ENCODE measurements around the gene EIF3A.
"Not testable (repeated sequence)": the region's sequence is repeated elsewhere in the genome, so short reads cannot be mapped to it uniquely, and the experiment has no call there.

EIF3A gene, protein sequence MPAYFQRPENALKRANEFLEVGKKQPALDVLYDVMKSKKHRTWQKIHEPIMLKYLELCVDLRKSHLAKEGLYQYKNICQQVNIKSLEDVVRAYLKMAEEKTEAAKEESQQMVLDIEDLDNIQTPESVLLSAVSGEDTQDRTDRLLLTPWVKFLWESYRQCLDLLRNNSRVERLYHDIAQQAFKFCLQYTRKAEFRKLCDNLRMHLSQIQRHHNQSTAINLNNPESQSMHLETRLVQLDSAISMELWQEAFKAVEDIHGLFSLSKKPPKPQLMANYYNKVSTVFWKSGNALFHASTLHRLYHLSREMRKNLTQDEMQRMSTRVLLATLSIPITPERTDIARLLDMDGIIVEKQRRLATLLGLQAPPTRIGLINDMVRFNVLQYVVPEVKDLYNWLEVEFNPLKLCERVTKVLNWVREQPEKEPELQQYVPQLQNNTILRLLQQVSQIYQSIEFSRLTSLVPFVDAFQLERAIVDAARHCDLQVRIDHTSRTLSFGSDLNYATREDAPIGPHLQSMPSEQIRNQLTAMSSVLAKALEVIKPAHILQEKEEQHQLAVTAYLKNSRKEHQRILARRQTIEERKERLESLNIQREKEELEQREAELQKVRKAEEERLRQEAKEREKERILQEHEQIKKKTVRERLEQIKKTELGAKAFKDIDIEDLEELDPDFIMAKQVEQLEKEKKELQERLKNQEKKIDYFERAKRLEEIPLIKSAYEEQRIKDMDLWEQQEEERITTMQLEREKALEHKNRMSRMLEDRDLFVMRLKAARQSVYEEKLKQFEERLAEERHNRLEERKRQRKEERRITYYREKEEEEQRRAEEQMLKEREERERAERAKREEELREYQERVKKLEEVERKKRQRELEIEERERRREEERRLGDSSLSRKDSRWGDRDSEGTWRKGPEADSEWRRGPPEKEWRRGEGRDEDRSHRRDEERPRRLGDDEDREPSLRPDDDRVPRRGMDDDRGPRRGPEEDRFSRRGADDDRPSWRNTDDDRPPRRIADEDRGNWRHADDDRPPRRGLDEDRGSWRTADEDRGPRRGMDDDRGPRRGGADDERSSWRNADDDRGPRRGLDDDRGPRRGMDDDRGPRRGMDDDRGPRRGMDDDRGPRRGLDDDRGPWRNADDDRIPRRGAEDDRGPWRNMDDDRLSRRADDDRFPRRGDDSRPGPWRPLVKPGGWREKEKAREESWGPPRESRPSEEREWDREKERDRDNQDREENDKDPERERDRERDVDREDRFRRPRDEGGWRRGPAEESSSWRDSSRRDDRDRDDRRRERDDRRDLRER (N-terminal part only)

DNA sequence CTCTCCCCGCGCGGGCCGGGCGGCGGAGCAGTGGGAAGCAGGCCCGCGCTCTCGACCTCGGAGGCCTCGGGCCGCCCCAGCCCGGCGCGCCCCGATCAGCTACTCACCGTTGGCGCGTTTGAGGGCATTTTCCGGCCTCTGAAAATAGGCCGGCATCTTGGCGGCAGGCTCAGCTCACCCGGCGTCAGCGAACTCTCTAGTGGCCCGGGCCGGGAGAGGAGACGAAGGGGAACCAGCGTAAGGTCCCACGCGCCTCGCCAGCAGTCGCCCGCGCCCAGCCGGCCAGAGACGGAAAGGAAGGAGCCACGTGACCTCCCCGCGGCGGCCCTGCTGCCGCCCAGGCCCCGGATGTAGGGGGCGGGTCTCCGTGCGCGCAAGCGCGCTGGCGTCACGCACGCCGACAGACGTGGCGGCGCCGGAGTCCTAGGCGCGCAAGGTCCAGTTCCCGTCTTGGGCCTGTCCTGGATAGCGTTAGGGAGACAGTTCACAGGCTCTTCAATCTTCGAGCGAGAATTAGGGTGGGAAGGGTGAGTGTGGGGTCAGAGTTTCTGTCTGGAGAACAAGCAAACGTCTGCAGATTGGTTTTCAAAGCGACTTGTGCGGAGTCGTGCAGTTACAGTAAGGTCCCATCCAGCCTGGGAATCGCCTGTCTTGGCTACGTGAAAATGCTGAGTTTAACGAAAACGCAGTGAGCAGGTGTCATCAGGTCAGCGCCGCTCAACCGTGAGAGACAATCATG, at the start of gene EIF3A:
Gene EIF3A (minus strand): TSS at position 297 of the 739 bp plus-strand sequence. CDS start 141 bp downstream, at position 156.
- peak; percentile 97 for DNase-seq

DNA sequence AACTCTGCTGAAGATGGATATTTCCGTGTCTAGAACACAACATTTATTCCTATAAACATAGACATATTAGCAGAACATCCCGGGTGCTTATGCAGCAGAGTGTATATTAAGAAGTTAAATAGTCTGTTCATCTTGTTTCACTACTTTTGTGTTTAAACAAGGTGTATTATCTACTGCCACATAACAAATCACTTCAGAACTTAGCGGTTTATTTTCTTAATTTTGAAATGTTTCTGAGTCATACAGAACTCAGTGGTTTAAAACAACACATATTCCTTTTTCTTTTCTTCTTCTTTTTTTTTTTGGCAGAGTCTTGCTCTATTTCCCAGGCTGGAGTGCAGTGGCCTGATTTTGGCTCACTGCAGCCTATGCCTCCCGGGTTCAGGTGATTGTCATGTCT, 49.1 kb upstream of the EIF3A start:
- DNase-seq, result no peak

DNA sequence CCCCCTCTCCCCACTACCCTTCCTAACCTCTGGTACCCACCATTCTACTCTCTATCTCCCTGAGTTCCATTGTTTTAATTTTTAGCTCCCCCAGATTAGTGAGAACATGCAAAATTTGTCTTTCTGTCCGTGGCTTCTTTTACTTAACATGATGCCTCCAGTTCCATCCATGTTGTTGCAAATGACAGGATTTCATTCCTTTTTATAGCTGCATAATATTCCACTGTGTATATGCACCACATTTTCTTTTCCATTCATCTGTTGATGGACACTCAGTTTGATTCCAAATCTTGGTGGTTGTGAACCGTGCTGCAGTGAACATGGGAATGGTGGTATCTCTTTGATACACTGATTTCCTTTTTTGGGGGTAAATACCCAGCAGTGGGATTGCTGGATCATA, 45.3 kb upstream of the EIF3A start:
- no peak for DNase-seq

DNA sequence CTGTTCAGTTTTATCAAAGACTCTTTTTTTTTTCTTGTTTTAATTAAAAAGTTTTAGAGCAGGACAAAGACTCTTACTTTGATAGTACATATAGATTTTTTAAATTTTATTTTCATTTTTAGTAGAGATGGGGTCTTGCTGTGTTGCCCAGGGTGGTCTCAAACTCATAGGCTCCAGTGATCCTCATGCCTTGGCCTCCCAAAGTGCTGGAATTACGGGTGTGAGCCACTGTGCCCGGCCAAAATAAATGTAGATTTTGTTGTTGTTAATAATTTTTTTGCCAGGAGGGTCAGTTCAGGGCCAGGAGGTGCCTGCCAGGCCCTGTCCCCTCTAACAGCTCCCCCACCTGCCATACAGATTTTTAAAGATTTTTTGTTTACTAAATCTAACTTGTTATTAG, 40.3 kb upstream of the EIF3A start:
- DNase-seq, result no peak

DNA sequence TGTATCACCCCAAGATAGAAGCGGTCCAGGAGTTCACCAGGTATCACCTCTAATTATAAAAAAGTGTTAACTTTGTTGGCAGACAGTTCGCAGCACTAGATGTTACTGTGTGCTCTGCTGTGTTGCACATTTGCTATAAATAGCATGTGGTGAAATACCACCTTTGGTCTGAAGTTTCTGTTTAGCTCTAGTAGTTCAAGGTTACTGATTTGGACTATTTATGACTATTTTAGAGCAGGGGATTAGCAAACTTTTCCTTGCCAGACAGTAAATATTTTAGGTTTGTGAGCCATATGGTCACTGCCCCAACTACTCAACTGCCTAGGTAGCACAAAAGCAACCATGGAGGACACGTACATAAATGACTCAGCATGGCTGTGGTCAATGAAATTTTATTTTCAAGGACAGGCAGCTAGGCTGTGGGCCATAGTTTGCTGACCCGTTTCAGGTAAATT, 39.8 kb upstream of the EIF3A start:
- DNase-seq, result no peak

DNA sequence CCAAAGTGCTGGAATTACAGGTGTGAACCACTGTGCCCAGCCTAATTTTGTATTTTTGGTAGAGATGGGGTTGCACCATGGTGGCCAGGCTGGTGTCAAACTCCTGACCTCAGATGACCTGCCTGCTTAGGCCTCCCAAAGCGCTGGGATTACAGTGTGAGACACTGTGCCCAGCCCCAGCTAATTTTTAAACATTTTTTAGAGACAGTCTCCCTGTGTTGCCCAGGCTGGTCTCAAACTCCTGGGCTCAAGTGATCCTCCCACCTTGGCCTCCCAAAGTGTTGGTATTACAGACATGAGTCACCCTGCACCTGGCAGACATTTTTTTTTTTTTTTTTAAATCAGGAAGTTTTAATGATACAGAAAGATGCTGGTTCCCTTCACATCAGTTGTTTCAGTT, 38.8 kb upstream of the EIF3A start:
- no peak for DNase-seq

DNA sequence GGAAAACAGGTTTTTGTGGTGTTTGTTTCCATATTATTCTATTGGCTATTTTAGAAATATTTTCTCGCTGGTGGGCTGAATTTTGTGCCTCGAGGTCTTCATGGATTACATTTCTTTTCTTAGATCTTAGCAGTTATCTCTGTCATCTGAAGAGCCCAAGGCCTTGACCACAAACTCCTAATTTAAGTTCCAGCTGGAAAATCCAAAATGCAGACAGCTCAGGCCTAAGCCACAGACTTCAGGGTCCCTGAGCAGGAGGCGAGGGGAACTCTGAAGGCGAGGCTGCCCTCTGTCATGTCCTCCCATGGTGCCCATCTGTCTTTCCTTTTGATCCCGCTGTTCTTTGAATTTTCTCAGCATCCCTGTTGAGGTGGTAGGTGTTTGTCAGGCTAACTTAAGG, 37.6 kb upstream of the EIF3A start:
- DNase-seq, result no peak

DNA sequence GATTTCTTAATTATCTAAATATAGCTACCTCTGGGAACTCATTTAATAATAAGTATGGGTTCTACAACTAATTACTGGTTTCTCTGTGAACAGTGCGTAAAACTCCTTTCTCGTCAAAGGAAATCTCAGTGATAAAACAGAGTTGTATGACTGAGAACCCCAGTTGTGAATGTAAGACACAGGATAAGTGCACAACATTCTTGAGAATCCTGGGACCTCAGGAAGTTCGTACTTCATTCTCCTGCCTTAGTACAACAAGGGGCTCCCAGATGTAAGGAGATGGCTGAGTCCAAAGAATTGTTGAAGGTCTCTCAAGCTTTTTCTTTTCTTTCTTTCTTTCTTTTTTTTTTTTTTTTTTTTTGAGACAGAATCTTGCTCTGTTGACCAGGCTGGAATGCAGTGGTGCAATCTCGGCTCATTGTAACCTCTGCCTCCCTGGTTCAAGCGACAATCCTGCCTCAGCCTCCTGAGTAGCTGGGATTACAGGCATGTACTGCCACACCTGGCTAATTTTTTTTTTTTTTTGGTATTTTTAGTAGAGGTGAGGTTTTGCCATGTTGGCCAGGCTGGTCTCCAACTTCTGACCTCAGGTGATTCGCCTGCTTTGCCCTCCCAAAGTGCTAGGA, 35.8 kb upstream of the EIF3A start:
- DNase-seq, result no peak

DNA sequence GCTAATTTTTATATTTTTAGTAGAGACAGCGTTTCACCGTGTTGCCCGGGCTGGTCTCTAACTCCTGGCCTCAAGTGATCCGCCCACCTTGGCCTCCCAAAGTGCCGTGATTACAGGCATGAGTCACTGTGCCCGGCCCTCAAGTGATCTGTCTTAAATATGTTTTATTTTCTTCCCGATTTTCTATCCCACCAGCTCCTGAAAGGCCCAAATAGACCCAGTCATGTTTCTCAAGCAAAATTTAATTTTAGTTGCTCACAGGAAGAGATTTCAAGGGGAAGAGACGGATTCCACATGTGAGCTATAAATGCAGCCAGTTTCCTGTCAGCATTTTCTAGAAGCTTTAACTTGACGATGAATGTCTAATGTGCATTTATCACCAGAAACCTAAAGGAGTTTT, 35.3 kb upstream of the EIF3A start:
- DNase-seq, result no peak

DNA sequence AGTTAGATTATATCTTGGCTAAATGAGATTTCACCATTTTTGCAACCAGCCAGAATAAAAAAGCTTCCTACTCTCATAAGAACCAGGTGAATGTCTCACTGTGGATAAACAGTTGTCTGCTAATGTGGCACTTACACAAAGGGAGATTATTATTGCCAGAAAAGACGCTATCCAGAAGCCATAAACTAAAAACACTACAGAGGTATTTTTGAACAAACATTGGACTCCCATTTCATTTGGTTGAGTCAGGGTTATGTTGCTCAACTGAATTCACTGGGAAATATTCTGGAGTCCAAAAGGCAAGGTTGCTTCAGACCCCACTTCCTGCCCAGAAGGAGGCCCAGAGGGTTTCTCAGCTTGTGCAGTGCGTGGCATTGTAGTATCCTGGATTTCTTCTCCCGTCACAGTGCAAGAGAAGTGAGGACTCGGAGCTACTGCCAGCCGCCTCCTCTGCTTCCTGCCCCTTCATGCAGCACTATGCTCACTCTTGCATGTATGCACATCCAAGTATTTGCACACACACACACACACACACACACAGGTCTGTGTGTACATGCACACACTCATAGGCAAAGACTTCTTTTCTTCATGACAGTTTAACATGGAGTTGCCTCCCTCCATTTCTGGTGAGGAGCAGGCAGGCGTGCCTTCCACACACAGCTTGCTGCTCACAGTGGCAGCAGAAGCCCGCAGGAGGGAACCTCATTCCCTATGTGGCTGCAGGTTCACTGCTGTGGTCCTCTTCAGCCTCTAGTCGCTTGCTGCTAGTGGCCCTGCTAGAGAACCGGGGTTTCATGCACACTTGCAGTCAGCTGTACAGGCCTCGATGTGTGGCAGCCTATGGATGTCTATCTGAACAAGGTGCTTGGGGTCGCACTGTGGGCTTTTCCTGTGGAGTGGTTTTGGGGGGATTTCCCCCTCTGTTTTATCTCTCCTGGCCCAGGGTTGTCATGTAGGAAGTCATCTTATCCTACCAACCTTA, 33.4 kb upstream of the EIF3A start:
- no peak for DNase-seq

DNA sequence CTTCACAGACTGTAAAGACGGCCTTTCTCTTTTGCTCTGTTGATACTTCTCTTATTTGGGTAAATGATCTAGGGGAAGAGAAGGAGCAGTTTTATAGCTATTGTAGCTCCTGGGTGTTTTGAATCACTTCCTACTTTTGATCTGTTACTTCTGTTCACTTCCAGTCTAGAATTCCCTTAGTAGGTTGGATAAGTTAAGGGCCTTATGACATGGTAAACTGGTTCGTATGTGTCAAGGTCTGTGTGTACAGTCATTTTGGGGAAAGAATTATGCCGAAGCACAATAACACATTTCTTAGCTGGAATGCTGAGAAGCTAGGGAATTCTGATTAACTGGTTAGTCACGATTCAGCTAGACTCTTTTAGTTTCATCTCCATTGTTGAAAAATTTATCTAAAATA, 31.4 kb upstream of the EIF3A start:
- no peak for DNase-seq

DNA sequence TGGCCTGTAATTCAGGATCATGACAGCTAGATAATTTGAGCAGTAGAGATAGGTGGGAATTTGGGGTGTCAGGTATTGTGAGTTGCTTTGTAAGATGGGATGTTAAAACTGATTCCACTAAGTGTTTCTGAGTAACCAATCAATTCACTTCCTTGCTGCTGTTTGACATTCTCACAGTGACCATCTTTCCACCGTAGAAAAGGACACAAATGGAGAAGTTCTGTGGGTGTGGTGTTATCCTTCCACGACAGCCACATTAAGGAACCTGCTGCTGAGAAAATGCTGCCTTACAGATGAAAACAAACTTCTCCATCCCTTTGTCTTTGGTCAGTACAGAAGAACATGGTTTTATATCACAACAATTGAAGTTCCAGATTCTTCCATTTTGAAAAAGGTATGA, 27.2 kb upstream of the EIF3A start:
- not testable (repeated sequence) for DNase-seq

DNA sequence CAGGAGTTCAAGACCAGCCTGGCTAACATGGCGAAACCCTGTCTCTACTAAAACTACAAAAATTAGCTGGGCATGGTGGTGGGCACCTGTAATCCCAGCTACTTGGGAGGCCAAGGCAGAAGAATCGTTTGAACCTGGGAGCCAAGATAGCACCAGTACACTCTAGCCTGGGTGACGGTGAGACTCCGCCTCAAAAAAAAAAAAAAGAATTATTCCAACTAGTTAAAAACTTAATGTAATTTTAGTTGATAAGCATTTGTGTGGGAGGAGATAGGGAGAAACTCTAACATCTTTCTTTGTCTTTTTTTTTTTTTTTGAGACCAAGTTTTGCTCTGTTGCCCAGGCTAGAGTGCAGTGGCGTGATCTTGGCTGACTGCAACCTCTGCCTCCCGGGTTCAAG, 26.5 kb upstream of the EIF3A start:
- DNase-seq, result not testable (repeated sequence)

DNA sequence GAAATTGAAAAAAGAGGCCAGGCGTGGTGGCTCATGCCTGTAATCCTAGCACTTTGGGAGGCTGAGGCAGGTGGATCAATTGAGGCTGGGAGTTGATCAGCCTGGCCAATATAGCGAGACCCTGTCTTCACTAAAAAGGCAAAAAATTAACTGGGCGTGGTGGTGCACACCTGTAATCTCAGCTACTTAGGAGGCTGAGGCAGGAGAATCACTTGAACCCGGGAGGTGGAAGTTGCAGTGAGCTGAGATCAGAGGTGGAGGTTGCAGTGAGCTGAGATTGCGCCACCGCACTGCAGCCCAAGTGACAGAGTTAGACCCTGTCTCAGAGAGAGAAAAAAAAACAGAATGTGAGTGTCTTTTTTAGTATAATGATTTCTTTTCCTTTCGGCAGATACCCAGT, 25.3 kb upstream of the EIF3A start:
- not testable (repeated sequence) for DNase-seq

DNA sequence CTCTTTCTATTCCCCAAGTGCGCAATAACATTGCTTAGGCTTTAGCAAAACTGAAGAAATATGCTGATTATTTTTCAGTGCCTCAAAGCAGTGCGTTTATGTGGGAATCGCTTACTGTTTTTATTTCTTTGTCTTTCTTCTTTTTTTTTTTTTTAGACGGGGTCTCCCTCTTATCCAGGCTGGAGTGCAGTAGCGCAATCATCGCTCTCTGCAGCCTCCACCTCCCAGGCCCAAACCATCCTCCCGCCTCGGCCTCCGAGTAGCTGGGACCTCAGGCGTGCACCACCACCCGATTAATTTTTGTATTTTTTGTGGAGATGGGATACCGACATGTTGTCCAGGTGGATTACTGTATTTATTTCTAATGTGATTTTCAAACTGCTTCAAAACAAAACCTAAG, 24.5 kb upstream of the EIF3A start:
- no peak for DNase-seq

DNA sequence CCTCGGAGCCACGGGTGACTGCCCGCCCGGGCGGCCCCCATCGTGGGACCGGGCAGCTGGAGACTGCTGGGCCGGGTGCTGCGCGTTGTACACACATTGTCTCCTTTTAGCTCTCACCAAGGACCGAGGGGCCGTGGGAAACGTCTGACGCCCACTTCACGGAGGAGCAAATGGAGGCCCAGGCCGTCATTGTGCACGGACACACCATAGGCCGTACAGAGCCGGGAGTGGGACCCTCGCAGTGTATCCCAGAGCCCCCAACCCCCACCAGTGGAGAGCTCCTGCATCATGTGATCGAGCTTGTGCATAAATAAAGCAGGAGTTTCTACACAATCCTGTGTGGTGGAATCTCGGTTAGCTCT, 24.0 kb upstream of the EIF3A start:
- DNase-seq, result no peak

DNA sequence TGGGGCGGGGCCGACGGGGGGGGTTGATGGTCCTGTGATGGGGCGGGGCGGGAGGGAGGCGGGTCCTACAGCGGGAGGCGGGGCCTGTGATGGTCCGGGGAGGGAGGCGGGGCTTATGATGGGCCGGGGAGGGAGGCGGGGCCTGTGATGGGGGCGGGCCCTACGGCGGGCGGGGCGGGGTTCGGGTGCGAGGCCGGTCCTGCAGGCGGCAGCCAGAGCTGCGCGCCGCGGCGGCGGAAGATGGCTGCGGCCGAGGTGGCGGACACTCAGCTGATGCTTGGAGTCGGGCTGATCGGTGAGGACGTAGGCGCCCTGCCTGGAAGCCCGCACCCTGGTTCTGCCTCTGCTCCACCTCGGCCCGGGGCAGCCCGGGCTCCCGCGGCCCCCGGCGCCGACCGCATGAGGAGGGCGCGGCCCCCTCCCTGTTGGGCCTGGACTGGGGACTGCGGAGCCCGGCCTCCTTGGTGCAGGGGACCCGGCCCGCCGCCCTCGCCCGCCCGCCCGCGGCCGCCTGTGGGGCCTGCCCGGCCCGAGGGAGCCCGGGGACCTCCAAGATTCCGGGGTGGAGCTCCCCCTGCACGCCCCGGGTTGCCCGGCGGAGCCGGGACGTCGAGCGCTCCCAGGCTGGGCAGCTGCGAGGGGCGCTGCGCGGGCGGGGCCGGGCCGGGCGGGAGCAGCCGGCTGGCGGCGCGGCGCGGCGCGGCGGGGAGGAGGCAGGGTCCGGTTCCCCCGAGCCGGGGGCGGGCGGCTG, 23.5 kb upstream of the EIF3A start, which contains the start of gene DENND10:
Gene DENND10 (plus strand): TSS at position 211 of the 751 bp plus-strand sequence. CDS start 30 bp downstream, at position 241.
- peak; percentile 90 for DNase-seq

DNA sequence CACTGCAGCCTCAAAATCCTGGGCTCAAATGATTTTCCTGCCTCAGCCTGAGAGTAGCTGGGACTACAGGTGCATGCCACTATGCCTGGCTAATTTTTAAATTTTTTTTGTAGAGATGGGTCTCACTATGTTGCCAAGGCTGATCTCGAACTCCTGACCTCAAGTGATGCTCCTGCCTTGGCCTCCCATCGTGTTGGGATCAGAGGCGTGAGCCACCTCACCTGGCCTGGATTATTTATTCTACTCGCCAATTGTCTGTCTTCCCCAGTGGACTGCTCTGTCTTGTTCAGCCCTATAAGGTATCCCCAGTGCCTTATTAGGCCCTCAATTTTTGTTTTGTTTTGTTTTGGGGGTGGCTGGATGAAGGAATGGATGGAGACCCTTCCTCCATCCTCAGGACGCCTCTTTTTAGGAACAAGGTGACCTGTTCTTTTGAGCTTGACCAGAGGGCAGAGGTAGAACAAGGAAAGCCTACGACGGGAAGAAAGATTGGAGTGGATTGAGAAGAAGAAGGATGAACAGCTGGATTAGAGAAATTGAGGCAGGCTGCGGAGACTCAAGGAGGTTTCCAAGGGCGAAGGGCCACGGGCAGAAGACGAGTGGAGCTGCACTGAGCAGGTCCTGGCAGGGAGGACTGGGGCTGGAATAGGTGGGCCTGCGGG, 22.8 kb upstream of the EIF3A start:
- DNase-seq, result no peak

Measured in activated effector memory CD4-positive, alpha-beta T cell treated with anti-CD3 and anti-CD28 coated beads, Interleukin-2, amount 50 U/mL, for 16 hours (primary cell).